Activated naive CD4-positive, alpha-beta T cell treated with anti-CD3 and anti-CD28 coated beads for 36 hours (primary cell): Measurements from ENCODE around the gene TEX19. TPM values are rescaled to one million over a fixed set of nuclear protein-coding genes. Genes with fewer than 3 reads are reported as not detected.
A peak's percentile ranks its signal among the peaks of the same experiment; 100 is the strongest.

ENCODE experiments used
- CTCF ChIA-PET: fragments of 350-600 bp; sonication (Branson Sonifier 250); formaldehyde crosslinking; loops from one replicate; lab custom pipeline; 2021; ENCODE audit warnings: antibody characterized with exemption; lab: Charles Lee
- DNase-seq: peaks from one replicate; pipeline ENCODE4 v3.0.0-alpha.2; 2020
- H3K27ac Mint-ChIP-seq: one replicate; pipeline ENCODE4 v1.8.0; 2021; ENCODE audit warnings: mild to moderate bottlenecking, mixed read lengths
- H3K27me3 Mint-ChIP-seq: one replicate; pipeline ENCODE4 v1.8.0; 2021; ENCODE audit warnings: low read depth, mixed read lengths
- H3K36me3 Mint-ChIP-seq: one replicate; pipeline ENCODE4 v1.8.0; 2021; ENCODE audit warnings: low read depth, mixed read lengths
- H3K4me1 Mint-ChIP-seq: one replicate; pipeline ENCODE4 v1.8.0; 2021; ENCODE audit warnings: low read depth, mixed read lengths
- H3K4me3 Mint-ChIP-seq: one replicate; pipeline ENCODE4 v1.8.0; 2021; ENCODE audit warnings: mild to moderate bottlenecking, moderate library complexity, mixed read lengths
- H3K9me3 Mint-ChIP-seq: one replicate; pipeline ENCODE4 v1.8.0; 2021; ENCODE audit warnings: mixed read lengths
- intact Hi-C: fragments of 100-400 bp; cut with micrococcal nuclease; formaldehyde crosslinking; loops from one replicate; pipeline ENCODE4 v1.15.1; 2023
- total RNA-seq, 2 experiments: library from RNA; stranded (reverse); gene quantifications; one replicate each; pipeline ENCODE4 v1.2.3, GENCODE V29; 2021

TEX19 gene, protein sequence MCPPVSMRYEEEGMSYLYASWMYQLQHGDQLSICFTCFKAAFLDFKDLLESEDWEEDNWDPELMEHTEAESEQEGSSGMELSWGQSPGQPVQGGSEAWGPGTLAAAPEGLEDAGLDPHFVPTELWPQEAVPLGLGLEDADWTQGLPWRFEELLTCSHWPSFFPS
- total RNA-seq: under 1 TPM in 1 of 2 experiments, not detected in 1; 0.21 TPM

GRCh38 chr17:82358465-82359350 is at the start of gene TEX19:
TEX19 (plus strand) TSS chr17:82359247; CDS start chr17:82362151, 2,904 bp downstream.
- Mint-ChIP-seq H3K9me3 (no peaks in the 10 kb centered on the region), H3K4me3 (no peak within 1 kb of the TSS), H3K27ac (no peak within 1 kb of the TSS), H3K4me1 (peaks cover 9% of the 10 kb centered on the region), H3K36me3 (no peaks in the 10 kb centered on the region), H3K27me3 (peaks cover 6% of the 10 kb centered on the region)
- peak; percentile 42 for DNase-seq
- CTCF ChIA-PET: interaction anchor here (0.7 to 1.2 kb wide), 3 partner anchors 8 to 95 kb away, joined by 3 to 4 read pairs (median 4); no protein-coding TSS in a partner anchor
- intact Hi-C loops: loop anchor here (10.0 kb wide), 1 partner anchor 324 kb away; the partner anchor contains the start of genes DCXR and RAC3

GRCh38 chr17:82309656-82310570 is 49.1 kb upstream of the TEX19 start:
- H3K36me3 Mint-ChIP-seq: peaks cover 14% of the 10 kb centered on the region
- H3K4me3 Mint-ChIP-seq: no peak overlapping the region
- no peak overlapping the region for H3K27ac Mint-ChIP-seq
- H3K4me1 Mint-ChIP-seq: peaks cover 33% of the 10 kb centered on the region
- intact Hi-C loops: loop anchor here (10.0 kb wide), 1 partner anchor 745 kb away; no protein-coding TSS in a partner anchor
- peaks cover 3% of the 10 kb centered on the region for H3K9me3 Mint-ChIP-seq
- CTCF ChIA-PET: no interaction called here
- DNase-seq: no peak
- no peaks in the 10 kb centered on the region for H3K27me3 Mint-ChIP-seq

- Mint-ChIP-seq H3K27me3 (no peaks in the 10 kb centered on the region), H3K36me3 (peaks cover 24% of the 10 kb centered on the region), H3K27ac (no peak overlapping the region), H3K9me3 (peaks cover 3% of the 10 kb centered on the region), H3K4me1 (peaks cover 26% of the 10 kb centered on the region), H3K4me3 (no peak overlapping the region)
- CTCF ChIA-PET: no interaction called here
- DNase-seq: no peak
- intact Hi-C loops: loop anchor here (10.0 kb wide), 1 partner anchor 744 kb away; no protein-coding TSS in a partner anchor
Measured at GRCh38 chr17:82310877-82311276, 48.2 kb upstream of the TEX19 start.

- intact Hi-C loops: loop anchor here (10.0 kb wide), 1 partner anchor 743 kb away; no protein-coding TSS in a partner anchor
- H3K4me3 Mint-ChIP-seq: no peak overlapping the region
- H3K27me3 Mint-ChIP-seq: no peaks in the 10 kb centered on the region
- CTCF ChIA-PET: no interaction called here
- peaks cover under 1% of the 10 kb centered on the region for H3K9me3 Mint-ChIP-seq
- no peak overlapping the region for H3K27ac Mint-ChIP-seq
- DNase-seq: no peak
- H3K36me3 Mint-ChIP-seq: peaks cover 33% of the 10 kb centered on the region
- peaks cover 15% of the 10 kb centered on the region for H3K4me1 Mint-ChIP-seq
Measured at GRCh38 chr17:82311971-82312370, 47.1 kb upstream of the TEX19 start.

- peaks cover 2% of the 10 kb centered on the region for H3K9me3 Mint-ChIP-seq
- H3K4me3 Mint-ChIP-seq: peak overlapping the region; percentile 26
- H3K36me3 Mint-ChIP-seq: peaks cover 34% of the 10 kb centered on the region
- intact Hi-C loops: loop anchor here (10.0 kb wide), 1 partner anchor 741 kb away; no protein-coding TSS in a partner anchor
- CTCF ChIA-PET: interaction anchor here (5.1 kb wide), 1 partner anchor 13 kb away, joined by 49 read pairs; no protein-coding TSS in a partner anchor
- H3K27ac Mint-ChIP-seq: peak overlapping the region; percentile 76
- H3K27me3 Mint-ChIP-seq: no peaks in the 10 kb centered on the region
- no peak for DNase-seq
- H3K4me1 Mint-ChIP-seq: peaks cover 9% of the 10 kb centered on the region
Measured at GRCh38 chr17:82313195-82314011, 45.6 kb upstream of the TEX19 start.

DNA sequence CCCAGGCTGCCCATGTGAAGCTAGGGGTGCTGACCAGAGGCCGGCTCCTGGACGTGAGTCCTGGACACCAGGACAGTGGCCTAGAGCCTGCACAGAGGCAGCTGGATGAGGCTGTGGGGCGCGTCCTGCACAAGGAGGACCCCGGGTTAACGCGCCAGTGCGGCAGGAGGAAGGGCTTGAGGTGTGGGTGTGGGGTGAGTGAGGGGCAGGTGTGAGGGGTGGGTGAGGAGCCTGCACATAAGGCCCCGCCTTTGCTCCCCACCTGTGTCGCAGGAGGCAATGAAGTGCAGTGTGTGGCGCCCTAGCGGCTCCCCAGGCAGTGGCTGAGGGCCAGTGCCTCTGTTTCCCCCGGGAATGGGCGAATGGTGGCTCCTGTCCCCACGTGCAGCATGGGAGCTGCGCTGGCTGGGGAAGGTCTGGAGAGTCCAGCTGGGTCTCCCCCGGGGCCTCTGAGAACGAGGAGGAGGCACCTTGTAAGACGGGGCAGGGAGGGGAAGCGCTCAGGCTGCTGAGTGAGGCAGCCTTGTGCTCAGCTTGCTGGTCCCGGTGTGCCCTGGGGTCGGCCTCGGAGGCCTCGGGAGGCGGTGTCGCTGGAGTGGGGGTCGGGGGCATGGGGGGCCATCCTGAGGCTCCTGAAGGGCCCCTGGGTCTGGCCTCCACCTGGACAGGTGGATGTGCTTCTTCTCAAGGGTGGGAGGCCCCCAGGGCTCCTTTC is 44.9 kb upstream of the TEX19 start:
- Mint-ChIP-seq H3K4me1 (peaks cover 9% of the 10 kb centered on the region), H3K36me3 (peaks cover 34% of the 10 kb centered on the region), H3K27ac (peak overlapping the region; percentile 76), H3K4me3 (no peak overlapping the region), H3K27me3 (no peaks in the 10 kb centered on the region), H3K9me3 (peaks cover 2% of the 10 kb centered on the region)
- DNase-seq: no peak
- intact Hi-C loops: loop anchor here (10.0 kb wide), 1 partner anchor 741 kb away; no protein-coding TSS in a partner anchor
- CTCF ChIA-PET: interaction anchor here (5.1 kb wide), 1 partner anchor 14 kb away, joined by 49 read pairs; no protein-coding TSS in a partner anchor

- Mint-ChIP-seq H3K27me3 (no peaks in the 10 kb centered on the region), H3K4me1 (peaks cover 10% of the 10 kb centered on the region), H3K4me3 (no peak overlapping the region), H3K36me3 (peaks cover 34% of the 10 kb centered on the region), H3K9me3 (peaks cover 2% of the 10 kb centered on the region), H3K27ac (no peak overlapping the region)
- intact Hi-C loops: loop anchor here (10.0 kb wide), 1 partner anchor 740 kb away; no protein-coding TSS in a partner anchor
- CTCF ChIA-PET: interaction anchor here (5.1 kb wide), 1 partner anchor 15 kb away, joined by 49 read pairs; no protein-coding TSS in a partner anchor
- DNase-seq: no peak
Measured at GRCh38 chr17:82314727-82315605, 44.1 kb upstream of the TEX19 start.

GRCh38 chr17:82315703-82316358 is 43.2 kb upstream of the TEX19 start:
- intact Hi-C loops: loop anchor here (2.0 to 10.0 kb wide), 2 partner anchors 43 to 739 kb away; partner anchors contain the start of gene CSNK1D
- CTCF ChIA-PET: interaction anchor here (5.1 kb wide), 1 partner anchor 15 kb away, joined by 49 read pairs; no protein-coding TSS in a partner anchor
- peaks cover 18% of the 10 kb centered on the region for H3K4me1 Mint-ChIP-seq
- no peak overlapping the region for H3K27ac Mint-ChIP-seq
- H3K27me3 Mint-ChIP-seq: no peaks in the 10 kb centered on the region
- peaks cover 2% of the 10 kb centered on the region for H3K9me3 Mint-ChIP-seq
- H3K36me3 Mint-ChIP-seq: peaks cover 34% of the 10 kb centered on the region
- H3K4me3 Mint-ChIP-seq: no peak overlapping the region
- DNase-seq: peak; percentile 66

GRCh38 chr17:82316651-82317393 is 42.2 kb upstream of the TEX19 start:
- CTCF ChIA-PET: interaction anchor here (0.5 to 5.1 kb wide), 3 partner anchors 13 to 112 kb away, joined by 5 to 49 read pairs (median 6); no protein-coding TSS in a partner anchor
- no peak overlapping the region for H3K4me3 Mint-ChIP-seq
- H3K27ac Mint-ChIP-seq: no peak overlapping the region
- intact Hi-C loops: loop anchor here (1.0 to 10.0 kb wide), 3 partner anchors 11 to 738 kb away; partner anchors contain the start of gene CSNK1D
- DNase-seq: peak; percentile 44
- peaks cover 2% of the 10 kb centered on the region for H3K9me3 Mint-ChIP-seq
- no peaks in the 10 kb centered on the region for H3K27me3 Mint-ChIP-seq
- H3K36me3 Mint-ChIP-seq: peaks cover 34% of the 10 kb centered on the region
- H3K4me1 Mint-ChIP-seq: peaks cover 23% of the 10 kb centered on the region
